GM21723 (cell line): ENCODE data around the gene PPARG.
"Not testable (repeated sequence)": the region's sequence is repeated elsewhere in the genome, so short reads cannot be mapped to it uniquely, and the experiment has no call there.

Experiments
- ATAC-seq: cut with Tn5 transposase; IDR thresholded peaks from one replicate; pipeline ENCODE4 v1.9.1; 2021; ENCODE audit warnings: mild to moderate bottlenecking, moderate library complexity; ENCODE audit not compliant: unreplicated experiment

PPARG gene

DNA sequence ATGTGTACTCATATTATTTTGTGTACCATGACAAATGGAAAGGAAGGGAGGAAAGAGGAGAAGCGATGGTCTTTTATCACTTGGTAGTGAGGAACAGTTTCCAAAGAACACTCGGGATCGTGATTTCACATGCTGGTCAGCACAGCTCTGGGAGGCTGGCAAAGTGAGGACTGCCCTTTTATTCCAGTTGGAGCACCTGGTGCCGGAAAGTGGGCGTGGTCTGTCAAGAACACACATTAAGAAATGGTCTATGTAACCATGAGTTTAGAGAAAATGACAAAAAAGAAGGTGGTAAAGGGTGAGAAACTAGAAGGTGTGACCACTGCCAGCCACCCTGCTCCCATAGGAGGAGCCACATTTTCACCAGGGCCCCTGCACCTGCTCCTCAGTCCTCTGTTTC, 188.4 kb downstream of the PPARG start:
- no peak for ATAC-seq

GRCh38 chr3:12478326-12478725, 189.5 kb downstream of the PPARG start:
- ATAC-seq = no peak

DNA sequence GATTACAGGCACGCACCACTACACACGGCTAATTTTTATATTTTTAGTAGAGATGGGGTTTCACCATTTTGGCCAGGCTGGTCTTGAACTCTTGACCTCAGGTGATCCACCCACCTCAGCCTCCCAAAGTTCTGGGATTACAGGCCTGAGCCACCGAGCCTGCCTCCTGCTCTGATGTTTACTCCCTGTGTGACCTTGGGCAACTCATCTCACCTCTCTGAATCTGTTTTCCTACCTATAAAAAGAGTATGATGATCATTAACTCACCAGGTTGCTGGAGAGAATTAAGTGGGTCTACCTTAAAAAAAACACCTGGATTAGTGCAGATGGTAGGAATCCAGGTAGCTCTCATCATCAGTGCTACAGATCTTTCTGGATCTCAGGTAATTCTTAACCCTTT, 190.3 kb downstream of the PPARG start:
- ATAC-seq = not testable (repeated sequence)

GRCh38 chr3:12479919-12480427, 191.1 kb downstream of the PPARG start:
- ATAC-seq = no peak

- ATAC-seq = no peak
These were observed 194.5 kb downstream of the PPARG start for GRCh38 chr3:12483410-12483809.

DNA sequence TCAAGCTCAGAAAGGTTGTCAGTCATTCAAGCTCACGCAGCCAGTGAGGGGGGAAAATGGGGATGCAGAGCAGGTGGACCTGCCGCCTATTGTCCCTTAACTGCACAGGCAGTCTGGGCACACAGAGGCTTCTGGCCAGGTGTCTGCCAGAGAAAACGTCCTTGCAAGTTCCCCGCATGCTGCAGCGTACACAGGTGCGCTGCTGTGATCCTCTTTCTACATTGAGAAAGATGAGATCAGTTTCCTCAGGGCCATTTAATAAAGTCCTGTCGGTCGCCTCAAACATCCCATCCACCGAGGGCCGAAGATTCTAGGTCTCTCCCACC, 195.0 kb downstream of the PPARG start:
- ATAC-seq = no peak
